ENCODE measurements around the gene GATA5. TPM values are rescaled to one million over a fixed set of nuclear protein-coding genes. Genes with fewer than 3 reads are reported as not detected.
"Not testable (repeated sequence)": the region's sequence is repeated elsewhere in the genome, so short reads cannot be mapped to it uniquely, and the experiment has no call there.

GATA5 gene
- total and polyA plus RNA-seq, 10 donors, result 0.02 to 0.19 (median 0.13) TPM; not detected in 7

GRCh38 chr20:62427172-62428001 lies 48.4 kb downstream of the GATA5 start, which contains the start of gene RBBP8NL:
RBBP8NL (minus strand) TSS chr20:62427539; CDS start chr20:62419647, 7,892 bp downstream.
- Histone ChIP-seq H3K27ac (no peak within 1 kb of the TSS), H3K4me3 (no peak within 1 kb of the TSS)

GRCh38 chr20:62426699-62427131 lies 49.1 kb downstream of the GATA5 start:
- WGBS, 5 donors, result 48 to 85% (median 63%) methylated on average over 12 to 22 of the region's 22 CpGs
- intact Hi-C loops (cut with DNase I; ENCODE audit: low total_unique reads), result no loop called here
- no peak for DNase-seq

More at GRCh38 chr20:62427172-62428001, 48.4 kb downstream of the GATA5 start, which contains the start of gene RBBP8NL:
- no peaks in the 10 kb centered on the region for H3K36me3 ChIP-seq
- H3K27me3 ChIP-seq (replicated peaks in 1 of 7), result peaks cover 0 to 81% (median 20%) of the 10 kb centered on the region in 7 donors
- H3K9me3 ChIP-seq, result no peaks in the 10 kb centered on the region
- intact Hi-C loops (cut with DNase I; ENCODE audit: low total_unique reads), result no loop called here
- no peak for TF ChIP-seq CTCF (IDR thresholded peaks at IDR 0.05 in 8 of 11, conservative IDR thresholded peaks at IDR 0.05 in 3 of 11)
- TF ChIP-seq POLR2A (IDR thresholded peaks at IDR 0.05), result no peak
- no peak for TF ChIP-seq POLR2AphosphoS5 (IDR thresholded peaks at IDR 0.05)
- no peaks in the 10 kb centered on the region for H3K4me1 ChIP-seq
- DNase-seq, result no peak
- WGBS, 5 donors, result 73 to 80% (median 75%) methylated on average over 23 to 28 of the region's 28 CpGs

GRCh38 chr20:62426059-62426348 lies 49.8 kb downstream of the GATA5 start:
- H3K27me3 ChIP-seq (replicated peaks in 1 of 7), result peaks cover 0 to 74% (median 20%) of the 10 kb centered on the region in 7 donors
- H3K4me1 ChIP-seq; DNase-seq; H3K36me3 ChIP-seq; intact Hi-C loops (cut with DNase I; ENCODE audit: low total_unique reads); H3K4me3 ChIP-seq; H3K27ac ChIP-seq; H3K9me3 ChIP-seq: not testable (repeated sequence)
- 95 to 100% (median 98%) methylated on average over 4 of the region's 4 CpGs for WGBS, 5 donors

More at GRCh38 chr20:62426699-62427131, 49.1 kb downstream of the GATA5 start:
- H3K27ac ChIP-seq, result no peak overlapping the region
- H3K4me3 ChIP-seq, result no peak overlapping the region
- no peaks in the 10 kb centered on the region for H3K9me3 ChIP-seq
- peaks cover 0 to 74% (median 20%) of the 10 kb centered on the region in 7 donors for H3K27me3 ChIP-seq (replicated peaks in 1 of 7)
- no peaks in the 10 kb centered on the region for H3K36me3 ChIP-seq
- no peak for TF ChIP-seq POLR2AphosphoS5 (IDR thresholded peaks at IDR 0.05)
- no peak for TF ChIP-seq POLR2A (IDR thresholded peaks at IDR 0.05)
- no peak for TF ChIP-seq CTCF (IDR thresholded peaks at IDR 0.05 in 8 of 11, conservative IDR thresholded peaks at IDR 0.05 in 3 of 11)
- H3K4me1 ChIP-seq, result no peaks in the 10 kb centered on the region

GRCh38 chr20:62425281-62426058 lies 50.3 kb downstream of the GATA5 start:
- no peak for DNase-seq
- H3K4me3 ChIP-seq, result no peak overlapping the region
- WGBS, 5 donors, result 83 to 91% (median 89%) methylated on average over 18 to 21 of the region's 21 CpGs
- H3K9me3 ChIP-seq, result no peaks in the 10 kb centered on the region
- TF ChIP-seq POLR2AphosphoS5 (IDR thresholded peaks at IDR 0.05) (no peak), POLR2A (IDR thresholded peaks at IDR 0.05) (no peak), CTCF (IDR thresholded peaks at IDR 0.05 in 8 of 11, conservative IDR thresholded peaks at IDR 0.05 in 3 of 11) (no peak)
- H3K27ac ChIP-seq, result no peak overlapping the region
- H3K36me3 ChIP-seq, result no peaks in the 10 kb centered on the region
- no peaks in the 10 kb centered on the region for H3K4me1 ChIP-seq
- H3K27me3 ChIP-seq (replicated peaks in 1 of 7), result peaks cover 0 to 71% (median 20%) of the 10 kb centered on the region in 7 donors
- intact Hi-C loops (cut with DNase I; ENCODE audit: low total_unique reads), result no loop called here

Data from spleen (tissue), 11 donors.